DOHH2 (cell line): ENCODE data around the gene PXDC1.

Experiments used
- EZH2phosphoT487 ChIP-seq: fragments of 200-600 bp; sonication (generic); IDR thresholded peaks from 2 replicates; pipeline ENCODE4 v1.6.1; 2017; ENCODE audit warnings: borderline replicate concordance, mild to moderate bottlenecking, antibody characterized with exemption, low read length, moderate library complexity, mixed read lengths
- TF ChIP-seq, protein P1 (sequence below): fragments of 200-600 bp; sonication (generic); IDR thresholded peaks from one replicate; pipeline ENCODE4 v1.5.1; 2014; ENCODE audit warnings: antibody characterized with exemption, mild to moderate bottlenecking, low read depth, low read length; ENCODE audit not compliant: poor library complexity, severe bottlenecking

DNA sequence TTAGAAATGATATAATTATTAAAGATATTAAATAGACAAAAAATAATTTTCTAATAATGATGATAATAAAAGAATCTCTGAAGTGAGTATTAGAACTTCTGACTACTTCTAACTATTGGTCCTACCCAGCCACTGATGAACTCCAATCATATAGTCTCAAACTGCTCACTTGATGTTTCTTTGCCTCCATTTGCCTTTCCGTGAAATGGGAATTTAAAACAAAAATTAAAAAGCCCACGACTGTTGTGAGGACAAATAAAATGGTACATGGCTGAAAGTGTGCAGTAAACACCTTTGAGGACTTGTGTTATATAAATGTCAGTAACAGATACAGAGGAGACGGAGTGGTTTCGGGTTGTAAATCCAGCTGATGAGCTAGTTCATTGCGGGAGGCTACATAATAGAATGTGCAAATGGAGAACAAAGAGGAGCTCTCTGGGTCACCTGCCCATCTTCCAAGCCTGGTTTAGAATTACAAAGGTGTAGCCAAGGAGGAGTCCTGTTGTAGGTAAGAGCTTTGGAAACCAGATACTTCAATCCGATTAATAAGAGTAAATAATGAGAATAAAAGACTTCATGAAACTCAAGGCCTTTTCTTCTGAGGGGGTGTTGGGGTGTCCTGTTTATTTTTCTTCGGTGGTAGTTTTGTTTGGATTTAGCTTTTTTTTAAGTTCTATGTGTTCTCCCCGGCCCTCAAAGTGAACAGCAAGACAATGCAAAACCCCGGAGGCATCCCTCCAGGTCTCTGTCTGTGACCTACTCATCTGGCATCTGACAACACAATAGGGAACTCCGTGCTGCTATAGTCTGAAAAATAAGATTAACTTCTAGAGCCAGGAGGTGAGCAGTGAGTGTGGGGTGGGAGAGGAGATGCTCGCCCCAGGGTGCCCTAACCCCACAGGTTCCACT lies 4.4 kb upstream of the PXDC1 start:
- TF ChIP-seq, protein P1, sequence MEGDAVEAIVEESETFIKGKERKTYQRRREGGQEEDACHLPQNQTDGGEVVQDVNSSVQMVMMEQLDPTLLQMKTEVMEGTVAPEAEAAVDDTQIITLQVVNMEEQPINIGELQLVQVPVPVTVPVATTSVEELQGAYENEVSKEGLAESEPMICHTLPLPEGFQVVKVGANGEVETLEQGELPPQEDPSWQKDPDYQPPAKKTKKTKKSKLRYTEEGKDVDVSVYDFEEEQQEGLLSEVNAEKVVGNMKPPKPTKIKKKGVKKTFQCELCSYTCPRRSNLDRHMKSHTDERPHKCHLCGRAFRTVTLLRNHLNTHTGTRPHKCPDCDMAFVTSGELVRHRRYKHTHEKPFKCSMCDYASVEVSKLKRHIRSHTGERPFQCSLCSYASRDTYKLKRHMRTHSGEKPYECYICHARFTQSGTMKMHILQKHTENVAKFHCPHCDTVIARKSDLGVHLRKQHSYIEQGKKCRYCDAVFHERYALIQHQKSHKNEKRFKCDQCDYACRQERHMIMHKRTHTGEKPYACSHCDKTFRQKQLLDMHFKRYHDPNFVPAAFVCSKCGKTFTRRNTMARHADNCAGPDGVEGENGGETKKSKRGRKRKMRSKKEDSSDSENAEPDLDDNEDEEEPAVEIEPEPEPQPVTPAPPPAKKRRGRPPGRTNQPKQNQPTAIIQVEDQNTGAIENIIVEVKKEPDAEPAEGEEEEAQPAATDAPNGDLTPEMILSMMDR = no peak
- no peak for TF ChIP-seq EZH2phosphoT487
